Astrocyte (in vitro differentiated cells and primary cell): Measurements from ENCODE around the gene MS4A14. TPM values are rescaled to one million over a fixed set of nuclear protein-coding genes. Genes with fewer than 3 reads are reported as not detected.
"Not testable (repeated sequence)": the region's sequence is repeated elsewhere in the genome, so short reads cannot be mapped to it uniquely, and the experiment has no call there.

ENCODE experiments used
- DNase-seq: peaks from one replicate; pipeline ENCODE4 v3.0.0-alpha.2; 2010; ENCODE audit warnings: low read depth
- FAIRE-seq: peaks from 2 replicates; lab custom pipeline; 2011; peaks lifted over from hg19 to GRCh38; lab: Jason Lieb, UNC
- H2AFZ ChIP-seq: 2 replicates; pipeline ENCODE4 v1.6.0; 2012; ENCODE audit warnings: low read depth, low read length, inconsistent platforms
- H3K27ac ChIP-seq: 2 replicates; pipeline ENCODE4 v1.5.1; 2011; ENCODE audit warnings: low read depth, low read length, inconsistent platforms
- H3K27me3 ChIP-seq: 2 replicates; pipeline ENCODE4 v1.6.0; 2011; ENCODE audit warnings: low read length, inconsistent platforms; ENCODE audit not compliant: insufficient read depth
- H3K36me3 ChIP-seq: 2 replicates; pipeline ENCODE4 v1.5.1; 2011; ENCODE audit warnings: low read length, inconsistent platforms; ENCODE audit not compliant: insufficient read depth
- H3K4me1 ChIP-seq: 2 replicates; pipeline ENCODE4 v1.5.1; 2011; ENCODE audit warnings: low read length, inconsistent platforms; ENCODE audit not compliant: insufficient read depth
- H3K4me2 ChIP-seq: 2 replicates; pipeline ENCODE4 v1.6.0; 2012; ENCODE audit warnings: low read length, inconsistent platforms
- H3K4me3 ChIP-seq: 2 replicates; pipeline ENCODE4 v1.5.1; 2011; ENCODE audit warnings: low read depth, mild to moderate bottlenecking, low read length, inconsistent platforms; ENCODE audit not compliant: insufficient read depth
- H3K79me2 ChIP-seq: 2 replicates; pipeline ENCODE4 v1.6.0; 2012; ENCODE audit warnings: mild to moderate bottlenecking, low read length, inconsistent platforms; ENCODE audit not compliant: insufficient read depth
- H3K9ac ChIP-seq: 2 replicates; pipeline ENCODE4 v1.6.0; 2012; ENCODE audit warnings: mild to moderate bottlenecking, low read length, inconsistent platforms
- H3K9me3 ChIP-seq: 2 replicates; pipeline ENCODE4 v1.5.1; 2012; ENCODE audit warnings: low read depth, mild to moderate bottlenecking, low read length, inconsistent platforms; ENCODE audit not compliant: insufficient read depth
- H4K20me1 ChIP-seq: 2 replicates; pipeline ENCODE4 v1.6.0; 2012; ENCODE audit warnings: low read length, inconsistent platforms; ENCODE audit not compliant: insufficient read depth
- H3K27ac Mint-ChIP-seq: one replicate; pipeline ENCODE4 v1.8.0; 2021; ENCODE audit warnings: mild to moderate bottlenecking, mixed read lengths; ENCODE audit not compliant: unreplicated experiment
- H3K27me3 Mint-ChIP-seq: one replicate; pipeline ENCODE4 v1.8.0; 2021; ENCODE audit warnings: low read depth, mixed read lengths; ENCODE audit not compliant: unreplicated experiment
- H3K36me3 Mint-ChIP-seq: one replicate; pipeline ENCODE4 v1.8.0; 2021; ENCODE audit warnings: low read depth, mixed read lengths; ENCODE audit not compliant: unreplicated experiment
- H3K4me1 Mint-ChIP-seq: one replicate; pipeline ENCODE4 v1.8.0; 2021; ENCODE audit warnings: low read depth, mixed read lengths; ENCODE audit not compliant: unreplicated experiment
- H3K4me3 Mint-ChIP-seq: one replicate; pipeline ENCODE4 v1.8.0; 2021; ENCODE audit warnings: mild to moderate bottlenecking, moderate library complexity, mixed read lengths; ENCODE audit not compliant: unreplicated experiment
- H3K9me3 Mint-ChIP-seq: one replicate; pipeline ENCODE4 v1.8.0; 2021; ENCODE audit warnings: mild to moderate bottlenecking, mixed read lengths; ENCODE audit not compliant: unreplicated experiment
- EZH2 ChIP-seq: IDR thresholded peaks from 2 replicates; pipeline ENCODE4 v1.6.1; 2012; ENCODE audit warnings: mild to moderate bottlenecking, low read length, inconsistent platforms; ENCODE audit not compliant: insufficient read depth
- total RNA-seq: library from RNA; stranded (reverse); gene quantifications from 2 replicates; pipeline ENCODE4 v1.2.1, GENCODE V29; 2021
- TF ChIP-seq, protein P1 (sequence below): IDR thresholded peaks from 2 replicates; pipeline ENCODE4 v1.5.1; 2011; ENCODE audit warnings: low read depth, mild to moderate bottlenecking, inconsistent platforms, low read length, moderate library complexity; ENCODE audit not compliant: insufficient read depth

MS4A14 gene
- total RNA-seq, 1 donor from 2014 or later = not detected

DNA sequence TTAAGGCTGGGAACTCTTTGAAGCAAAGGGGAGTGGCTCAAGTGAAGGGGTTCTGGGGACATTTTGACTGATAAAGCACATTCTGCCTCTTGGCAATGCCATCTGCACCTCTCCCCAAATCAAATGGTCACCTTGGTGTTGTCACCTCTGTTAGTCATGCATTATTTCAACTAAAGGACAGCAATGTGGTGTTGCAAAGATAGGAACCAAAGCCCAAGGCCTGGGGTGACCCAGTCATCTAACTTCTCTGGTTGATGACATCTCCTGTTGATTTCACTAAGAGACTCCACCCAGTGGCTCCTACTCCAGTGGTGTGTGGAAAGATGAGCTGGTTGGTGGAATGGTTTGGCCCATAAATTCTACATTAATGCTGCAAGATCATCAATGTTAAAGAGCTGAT is 51.6 kb downstream of the MS4A14 start:
- Histone ChIP-seq H3K36me3 (no peaks in the 10 kb centered on the region), H3K4me2 (no peak overlapping the region), H3K27ac (no peak overlapping the region), H2AFZ (no peak overlapping the region), H4K20me1 (no peaks in the 10 kb centered on the region), H3K79me2 (no peaks in the 10 kb centered on the region), H3K4me1 (no peaks in the 10 kb centered on the region), H3K4me3 (no peak overlapping the region), H3K27me3 (no peaks in the 10 kb centered on the region), H3K9me3 (no peaks in the 10 kb centered on the region), H3K9ac (no peak overlapping the region)
- H3K4me1 Mint-ChIP-seq = no peaks in the 10 kb centered on the region
- no peak for DNase-seq
- no peak for FAIRE-seq
- TF ChIP-seq, protein P1, sequence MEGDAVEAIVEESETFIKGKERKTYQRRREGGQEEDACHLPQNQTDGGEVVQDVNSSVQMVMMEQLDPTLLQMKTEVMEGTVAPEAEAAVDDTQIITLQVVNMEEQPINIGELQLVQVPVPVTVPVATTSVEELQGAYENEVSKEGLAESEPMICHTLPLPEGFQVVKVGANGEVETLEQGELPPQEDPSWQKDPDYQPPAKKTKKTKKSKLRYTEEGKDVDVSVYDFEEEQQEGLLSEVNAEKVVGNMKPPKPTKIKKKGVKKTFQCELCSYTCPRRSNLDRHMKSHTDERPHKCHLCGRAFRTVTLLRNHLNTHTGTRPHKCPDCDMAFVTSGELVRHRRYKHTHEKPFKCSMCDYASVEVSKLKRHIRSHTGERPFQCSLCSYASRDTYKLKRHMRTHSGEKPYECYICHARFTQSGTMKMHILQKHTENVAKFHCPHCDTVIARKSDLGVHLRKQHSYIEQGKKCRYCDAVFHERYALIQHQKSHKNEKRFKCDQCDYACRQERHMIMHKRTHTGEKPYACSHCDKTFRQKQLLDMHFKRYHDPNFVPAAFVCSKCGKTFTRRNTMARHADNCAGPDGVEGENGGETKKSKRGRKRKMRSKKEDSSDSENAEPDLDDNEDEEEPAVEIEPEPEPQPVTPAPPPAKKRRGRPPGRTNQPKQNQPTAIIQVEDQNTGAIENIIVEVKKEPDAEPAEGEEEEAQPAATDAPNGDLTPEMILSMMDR = no peak
- no peak for TF ChIP-seq EZH2
- no peaks in the 10 kb centered on the region for H3K36me3 Mint-ChIP-seq
- H3K27ac Mint-ChIP-seq = no peak overlapping the region
- no peaks in the 10 kb centered on the region for H3K27me3 Mint-ChIP-seq
- H3K4me3 Mint-ChIP-seq = no peak overlapping the region
- H3K9me3 Mint-ChIP-seq = no peaks in the 10 kb centered on the region

DNA sequence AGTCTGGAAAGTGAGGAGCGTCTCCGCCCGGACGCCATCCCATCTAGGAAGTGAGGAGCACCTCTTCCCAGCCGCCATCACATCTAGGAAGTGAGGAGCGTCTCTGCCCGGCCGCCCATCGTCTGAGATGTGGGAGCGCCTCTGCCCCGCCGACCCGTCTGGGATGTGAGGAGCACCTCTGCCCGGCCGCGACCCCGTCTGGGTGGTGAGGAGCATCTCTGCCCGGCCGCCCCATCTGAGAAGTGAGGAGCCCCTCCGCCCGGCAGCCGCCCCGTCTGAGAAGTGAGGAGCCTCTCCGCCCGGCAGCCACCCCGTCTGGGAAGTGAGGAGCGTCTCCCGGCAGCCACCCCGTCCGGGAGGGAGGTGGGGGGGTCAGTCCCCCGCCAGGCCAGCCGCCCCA is 54.9 kb downstream of the MS4A14 start:
- not testable (repeated sequence) for DNase-seq, H3K9ac ChIP-seq, H3K9me3 ChIP-seq, FAIRE-seq, H3K4me3 Mint-ChIP-seq, H3K27ac ChIP-seq, H3K4me2 ChIP-seq, H3K4me1 Mint-ChIP-seq, H3K27me3 ChIP-seq, H3K36me3 Mint-ChIP-seq, H3K27ac Mint-ChIP-seq, H3K79me2 ChIP-seq, H2AFZ ChIP-seq, H3K27me3 Mint-ChIP-seq, H3K4me1 ChIP-seq, H3K36me3 ChIP-seq, H4K20me1 ChIP-seq, H3K9me3 Mint-ChIP-seq, H3K4me3 ChIP-seq

- Mint-ChIP-seq H3K4me1 (no peaks in the 10 kb centered on the region), H3K4me3 (no peak overlapping the region), H3K27ac (no peak overlapping the region), H3K9me3 (no peaks in the 10 kb centered on the region), H3K27me3 (peaks cover 9% of the 10 kb centered on the region), H3K36me3 (no peaks in the 10 kb centered on the region)
- H3K27me3 ChIP-seq = no peaks in the 10 kb centered on the region
- H4K20me1 ChIP-seq = no peaks in the 10 kb centered on the region
- no peak overlapping the region for H3K4me2 ChIP-seq
- H3K27ac ChIP-seq = no peak overlapping the region
- no peaks in the 10 kb centered on the region for H3K4me1 ChIP-seq
- H3K36me3 ChIP-seq = no peaks in the 10 kb centered on the region
- H3K9me3 ChIP-seq = no peaks in the 10 kb centered on the region
- H3K79me2 ChIP-seq = no peaks in the 10 kb centered on the region
- TF ChIP-seq EZH2 = no peak
- TF ChIP-seq, protein P1 = no peak
- no peak for DNase-seq
- no peak overlapping the region for H3K4me3 ChIP-seq
- no peak overlapping the region for H2AFZ ChIP-seq
- no peak for FAIRE-seq
- H3K9ac ChIP-seq = no peak overlapping the region
Measured at GRCh38 chr11:60454212-60454611, 58.0 kb downstream of the MS4A14 start.
